HFF-Myc (cell line): Measurements from ENCODE around the gene UTP11.

Experiments
- DNase-seq: peaks from one replicate; pipeline ENCODE4 v3.0.0-alpha.2; 2011; ENCODE audit warnings: low read depth; ENCODE audit errors: extremely low read depth
- H3K4me3 ChIP-seq: replicated peaks from 2 replicates; pipeline ENCODE4 v1.5.1; 2011; ENCODE audit warnings: low read depth, mild to moderate bottlenecking, control low read depth, low read length
- CTCF ChIP-seq: IDR thresholded peaks from 2 replicates; pipeline ENCODE4 v1.5.1; 2012; ENCODE audit warnings: mild to moderate bottlenecking, low read depth, low read length, control low read depth; ENCODE audit errors: missing control alignments

The UTP11 gene

GRCh38 chr1:38005195-38006007, 7.1 kb upstream of the UTP11 start, which contains the start of gene FHL3:
FHL3 (minus strand) TSS chr1:38005514; CDS start chr1:37999412, 6,102 bp downstream.
- DNase-seq, result no peak
- peak within 1 kb of the TSS; percentile 96 for H3K4me3 ChIP-seq
- TF ChIP-seq CTCF, result no peak

DNA sequence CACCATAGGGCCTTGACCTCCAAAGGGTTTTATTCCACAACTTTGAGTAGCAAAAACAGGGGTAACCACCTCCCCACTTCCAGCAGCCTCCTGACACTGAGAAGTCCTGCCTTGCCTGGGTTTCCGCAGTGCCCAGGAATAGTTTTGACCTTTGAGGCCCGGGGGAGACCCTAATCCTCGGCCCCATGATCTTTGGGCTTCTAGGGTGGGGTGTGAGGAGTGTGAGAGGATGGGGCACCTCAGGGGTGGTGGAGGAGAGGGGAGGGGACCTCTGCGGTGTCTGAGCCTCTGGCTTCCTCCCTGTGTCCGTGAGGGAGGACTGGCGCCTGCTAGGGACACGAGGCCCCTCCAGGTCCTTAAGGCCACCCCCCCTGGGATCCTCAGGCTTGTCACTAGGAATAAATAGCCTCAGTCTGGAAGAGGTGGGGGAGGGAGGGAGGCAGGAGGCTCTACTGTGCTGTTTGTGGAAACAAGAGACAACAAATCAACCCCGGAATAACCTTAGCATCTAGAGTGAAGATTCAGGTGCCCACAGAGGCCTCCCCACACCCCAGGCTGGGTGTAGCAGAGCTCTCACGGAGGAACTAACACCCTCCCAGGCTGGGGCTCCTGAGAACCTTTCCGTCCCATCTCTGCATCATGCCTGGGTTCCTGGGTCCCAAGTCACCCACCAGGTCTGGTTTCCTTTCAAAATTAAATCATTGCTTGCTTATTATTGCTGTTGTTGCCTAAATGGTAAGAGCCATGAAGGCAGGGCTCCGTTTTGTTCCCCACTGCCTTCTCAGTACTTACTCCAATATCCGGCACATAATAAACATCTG, 6.3 kb upstream of the UTP11 start:
- DNase-seq, result no peak
- peak overlapping the region; percentile 25 for H3K4me3 ChIP-seq

DNA sequence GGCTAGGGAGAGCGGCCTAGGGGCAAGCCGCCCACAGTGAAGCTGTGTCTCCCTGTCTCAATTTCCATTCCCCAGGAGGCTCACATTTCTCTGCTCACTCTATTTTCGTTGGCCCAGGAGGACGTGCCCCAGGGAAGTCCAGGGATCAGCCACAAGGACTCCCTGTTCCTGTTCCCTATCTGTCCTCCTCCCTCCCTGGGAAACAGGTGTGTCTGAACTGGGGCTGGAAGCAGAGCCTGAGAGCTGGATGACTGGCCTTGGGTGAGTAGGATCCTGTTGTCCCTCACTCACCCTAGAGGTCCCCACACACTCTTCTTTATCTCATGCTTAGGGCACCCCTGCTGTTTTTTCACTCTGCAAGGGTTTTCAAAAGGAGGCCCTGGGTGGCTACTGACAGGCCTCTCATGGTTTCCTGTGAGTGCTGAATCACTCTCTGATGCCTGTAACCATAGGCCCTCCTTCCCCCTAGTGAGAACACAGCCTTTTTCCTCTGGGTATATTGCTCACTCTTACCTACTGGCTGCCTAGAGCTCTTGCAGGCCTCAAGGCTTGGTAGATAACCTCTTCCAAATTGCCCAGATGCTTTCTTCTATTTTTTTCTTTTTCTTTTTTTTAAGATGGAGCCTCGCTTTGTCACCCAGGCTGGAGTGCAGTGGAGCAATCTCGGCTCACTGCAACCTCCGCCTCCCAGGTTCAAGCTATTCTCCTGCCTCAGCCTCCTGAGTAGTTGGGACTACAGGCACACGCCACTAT, 3.3 kb upstream of the UTP11 start:
- TF ChIP-seq CTCF, result no peak
- no peak overlapping the region for H3K4me3 ChIP-seq
- DNase-seq, result no peak

More for the DNA sequence above, 6.3 kb upstream of the UTP11 start:
- TF ChIP-seq CTCF, result no peak

- TF ChIP-seq CTCF, result no peak
- no peak for DNase-seq
- H3K4me3 ChIP-seq, result no peak overlapping the region
These were observed 2.7 kb upstream of the UTP11 start for GRCh38 chr1:38009841-38010180.

GRCh38 chr1:38013227-38013622, 691 bp downstream of the UTP11 start:
- H3K4me3 ChIP-seq, result peak overlapping the region; percentile 73
- DNase-seq, result no peak
- no peak for TF ChIP-seq CTCF

- peak overlapping the region; percentile 73 for H3K4me3 ChIP-seq
- no peak for TF ChIP-seq CTCF
- DNase-seq, result no peak
These were observed 1.6 kb downstream of the UTP11 start for GRCh38 chr1:38014171-38014570.
